Small intestine (tissue), 16 donors: ENCODE results near the gene MAP3K15. TPM values are rescaled to one million over a fixed set of nuclear protein-coding genes. Genes with fewer than 3 reads are reported as not detected.

Experiments
- DNase-seq, 2 donors: peaks; one replicate each; pipeline versions ENCODE4 v3.0.0 to v3.0.0-alpha.2; 2013
- FAIRE-seq: peaks from 2 replicates; lab custom pipeline; 2012; peaks lifted over from hg19 to GRCh38; lab: Jason Lieb, UNC
- H3K27ac ChIP-seq, 3 donors: one replicate each; pipeline ENCODE4 v1.5.1; 2013; ENCODE audit warnings: low read length in 2 of 3, mild to moderate bottlenecking in 2 of 3, control low read depth in 1 of 3, inconsistent platforms in 1 of 3, low read depth in 1 of 3, moderate library complexity in 1 of 3
- H3K27me3 ChIP-seq, 3 donors: one replicate each; pipeline ENCODE4 v1.6.1; 2013; ENCODE audit warnings: low read length in 3 of 3, inconsistent platforms in 1 of 3; ENCODE audit not compliant: control insufficient read depth in 3 of 3, insufficient read depth in 3 of 3
- H3K36me3 ChIP-seq, 3 donors: one replicate each; pipeline ENCODE4 v1.6.1; 2013; ENCODE audit warnings: low read length in 3 of 3, inconsistent platforms in 1 of 3, low read depth in 1 of 3, mild to moderate bottlenecking in 1 of 3, moderate library complexity in 1 of 3; ENCODE audit not compliant: control insufficient read depth in 3 of 3, insufficient read depth in 2 of 3
- H3K4me1 ChIP-seq, 3 donors: one replicate each; pipeline ENCODE4 v1.6.1; 2013; ENCODE audit warnings: low read length in 2 of 3, inconsistent platforms in 1 of 3, low read depth in 1 of 3, mild to moderate bottlenecking in 1 of 3, moderate library complexity in 1 of 3; ENCODE audit not compliant: control insufficient read depth in 3 of 3, insufficient read depth in 2 of 3
- H3K4me3 ChIP-seq, 3 donors: one replicate each; pipeline ENCODE4 v1.5.1; 2013; ENCODE audit warnings: low read length in 3 of 3, control low read depth in 1 of 3, inconsistent platforms in 1 of 3, low read depth in 1 of 3, mild to moderate bottlenecking in 1 of 3, moderate library complexity in 1 of 3
- H3K9me3 ChIP-seq, 2 donors: one replicate each; pipeline ENCODE4 v1.6.1; 2013; ENCODE audit warnings: low read depth in 1 of 2, low read length in 1 of 2; ENCODE audit not compliant: control insufficient read depth in 2 of 2, insufficient read depth in 1 of 2
- WGBS, 3 donors: extraction: QIAGEN DNeasy Blood & Tissue Kit; methylation state at CpG; one replicate each; pipeline ENCODE4 v1.1.7; 2013; 5-methylcytosine and 5-hydroxymethylcytosine counted together
- long read RNA-seq, 10 donors: transcript quantifications; one replicate each; lab custom pipeline, GENCODE V29; 2026
- polyA plus RNA-seq, 4 donors: library from polyadenylated mRNA; stranded (reverse) in 3 of 4; unstranded in 1 of 4; fragments of 200-250 nt in 3 of 4; fragments of 120-200 nt in 1 of 4; gene quantifications; one replicate each; pipeline versions ENCODE4 v1.2.1 to v1.2.3, GENCODE V29; 2013
- donor health status: healthy with polysubstance abuse.
- donor health status: control.
- donor health status: control.
- donor health status: Bipolar disorder and iron deficiency.
- donor health status: healthy.

The MAP3K15 gene, protein sequence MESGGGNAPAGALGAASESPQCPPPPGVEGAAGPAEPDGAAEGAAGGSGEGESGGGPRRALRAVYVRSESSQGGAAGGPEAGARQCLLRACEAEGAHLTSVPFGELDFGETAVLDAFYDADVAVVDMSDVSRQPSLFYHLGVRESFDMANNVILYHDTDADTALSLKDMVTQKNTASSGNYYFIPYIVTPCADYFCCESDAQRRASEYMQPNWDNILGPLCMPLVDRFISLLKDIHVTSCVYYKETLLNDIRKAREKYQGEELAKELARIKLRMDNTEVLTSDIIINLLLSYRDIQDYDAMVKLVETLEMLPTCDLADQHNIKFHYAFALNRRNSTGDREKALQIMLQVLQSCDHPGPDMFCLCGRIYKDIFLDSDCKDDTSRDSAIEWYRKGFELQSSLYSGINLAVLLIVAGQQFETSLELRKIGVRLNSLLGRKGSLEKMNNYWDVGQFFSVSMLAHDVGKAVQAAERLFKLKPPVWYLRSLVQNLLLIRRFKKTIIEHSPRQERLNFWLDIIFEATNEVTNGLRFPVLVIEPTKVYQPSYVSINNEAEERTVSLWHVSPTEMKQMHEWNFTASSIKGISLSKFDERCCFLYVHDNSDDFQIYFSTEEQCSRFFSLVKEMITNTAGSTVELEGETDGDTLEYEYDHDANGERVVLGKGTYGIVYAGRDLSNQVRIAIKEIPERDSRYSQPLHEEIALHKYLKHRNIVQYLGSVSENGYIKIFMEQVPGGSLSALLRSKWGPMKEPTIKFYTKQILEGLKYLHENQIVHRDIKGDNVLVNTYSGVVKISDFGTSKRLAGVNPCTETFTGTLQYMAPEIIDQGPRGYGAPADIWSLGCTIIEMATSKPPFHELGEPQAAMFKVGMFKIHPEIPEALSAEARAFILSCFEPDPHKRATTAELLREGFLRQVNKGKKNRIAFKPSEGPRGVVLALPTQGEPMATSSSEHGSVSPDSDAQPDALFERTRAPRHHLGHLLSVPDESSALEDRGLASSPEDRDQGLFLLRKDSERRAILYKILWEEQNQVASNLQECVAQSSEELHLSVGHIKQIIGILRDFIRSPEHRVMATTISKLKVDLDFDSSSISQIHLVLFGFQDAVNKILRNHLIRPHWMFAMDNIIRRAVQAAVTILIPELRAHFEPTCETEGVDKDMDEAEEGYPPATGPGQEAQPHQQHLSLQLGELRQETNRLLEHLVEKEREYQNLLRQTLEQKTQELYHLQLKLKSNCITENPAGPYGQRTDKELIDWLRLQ (N-terminal part only)
- polyA plus RNA-seq: under 1 TPM in 2 of 4 donors, not detected in 2; 0.18 to 0.19 TPM
- long read RNA-seq, donor 1: 0 reads
- long read RNA-seq, donor 2: 0 reads
- long read RNA-seq, donor 3: 0 reads
- long read RNA-seq, donor 4: 0 reads
- long read RNA-seq, donor 5: 0 reads
- long read RNA-seq, donor 6: 0 reads
- long read RNA-seq, donor 7: 0 reads
- long read RNA-seq, donor 8: 0 reads
- long read RNA-seq, donor 9: 0 reads
- long read RNA-seq, donor 10, partial matches to known transcripts: 79 of 108 reads
- long read RNA-seq, donor 10, other reads (novel, unspliced or antisense): 29 of 108 reads

DNA sequence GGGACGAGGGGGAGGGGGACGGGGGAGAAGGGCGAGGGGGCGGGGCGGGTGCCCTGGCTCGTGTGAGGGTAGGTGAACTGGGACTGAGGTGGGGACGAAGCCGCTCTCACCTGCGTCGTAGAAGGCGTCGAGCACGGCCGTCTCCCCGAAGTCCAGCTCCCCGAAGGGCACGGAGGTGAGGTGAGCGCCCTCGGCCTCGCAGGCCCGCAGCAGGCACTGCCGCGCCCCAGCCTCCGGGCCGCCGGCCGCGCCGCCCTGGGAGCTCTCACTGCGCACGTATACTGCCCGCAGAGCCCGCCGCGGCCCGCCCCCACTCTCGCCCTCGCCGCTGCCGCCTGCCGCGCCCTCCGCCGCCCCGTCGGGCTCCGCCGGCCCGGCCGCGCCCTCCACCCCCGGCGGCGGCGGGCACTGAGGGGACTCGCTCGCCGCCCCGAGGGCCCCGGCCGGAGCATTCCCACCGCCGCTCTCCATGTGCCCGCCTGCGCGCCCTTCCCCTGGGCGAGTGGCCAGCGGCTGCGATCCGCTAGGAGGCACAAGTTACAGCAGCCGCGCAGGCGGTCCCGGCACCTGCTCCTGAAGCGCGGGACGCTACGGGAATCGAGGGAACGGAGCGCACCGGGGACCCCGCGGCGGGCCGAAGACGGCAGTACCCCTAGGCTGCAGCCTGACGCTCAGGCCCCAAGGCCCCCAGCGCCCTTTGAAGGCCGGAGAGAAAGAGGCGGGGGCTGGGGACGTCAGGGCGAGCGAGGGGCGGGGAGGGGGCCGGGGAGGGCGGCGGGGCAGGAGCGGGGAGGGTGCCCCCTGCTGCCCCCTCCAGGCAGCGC, at the start of gene MAP3K15:
TSS of gene MAP3K15 (minus strand) at position 718 of the 824 bp plus-strand sequence. CDS start at position 471, 247 bp downstream.
- H3K27me3 ChIP-seq: peaks cover 0 to 8% (median 0%) of the 10 kb centered on the region in 3 donors
- DNase-seq: peak; percentile 1 to 39
- H3K4me3 ChIP-seq: peak within 1 kb of the TSS in 1 of 3 donors; percentile 40
- H3K9me3 ChIP-seq: no peaks in the 10 kb centered on the region
- no peaks in the 10 kb centered on the region for H3K4me1 ChIP-seq
- H3K27ac ChIP-seq: no peak within 1 kb of the TSS
- no peaks in the 10 kb centered on the region for H3K36me3 ChIP-seq
- 2 to 40% (median 24%) methylated on average over 5 to 97 of the region's 100 CpGs for WGBS, 3 donors
- FAIRE-seq: no peak

DNA sequence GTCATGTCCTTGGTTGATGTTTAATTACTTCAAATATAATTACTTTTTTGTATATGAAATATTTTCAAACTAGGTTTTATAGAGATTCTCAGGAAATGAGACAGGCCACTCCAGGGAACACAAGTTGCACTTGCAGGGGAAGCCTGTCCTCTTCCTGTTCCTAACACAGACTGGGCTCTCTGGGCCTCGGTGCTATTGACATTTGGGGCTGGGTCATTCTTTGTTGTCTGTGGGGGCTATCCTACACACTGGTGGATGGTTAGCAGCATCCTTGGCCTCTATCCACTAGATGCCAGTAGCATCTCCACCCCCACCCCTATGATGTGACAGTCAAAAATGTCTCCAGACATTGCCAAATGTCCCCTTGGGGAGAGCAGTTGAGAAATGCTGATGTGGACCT, 49.3 kb upstream of the MAP3K15 start:
- 33 to 60% (median 46%) methylated on average over 1 of the region's 1 CpG for WGBS, 3 donors
- Histone ChIP-seq H3K27me3 (no peaks in the 10 kb centered on the region), H3K9me3 (no peaks in the 10 kb centered on the region), H3K4me1 (no peaks in the 10 kb centered on the region), H3K36me3 (no peaks in the 10 kb centered on the region), H3K4me3 (no peak overlapping the region), H3K27ac (no peak overlapping the region)
- FAIRE-seq (no peak), DNase-seq (no peak)

DNA sequence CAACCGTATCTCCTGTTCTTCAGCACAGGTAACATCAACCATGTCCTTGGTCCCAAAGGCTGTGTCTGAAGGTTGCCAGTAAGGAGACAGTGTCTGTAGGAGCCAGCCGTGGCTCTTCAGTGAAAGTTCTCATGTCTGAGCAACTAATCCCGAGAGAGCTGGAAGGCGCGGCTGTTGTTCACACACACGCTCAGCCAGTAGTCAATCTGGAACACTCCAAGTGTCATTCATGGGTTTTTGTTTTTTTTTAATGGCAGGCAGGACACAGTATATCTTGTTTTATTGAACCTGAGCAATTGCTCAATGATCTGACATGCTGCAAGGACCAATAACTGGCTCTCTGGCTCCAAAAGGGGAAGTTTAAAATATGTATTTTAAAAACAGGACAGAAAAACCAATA, 48.4 kb upstream of the MAP3K15 start:
- DNase-seq: peak; percentile 1 to 2
- Histone ChIP-seq H3K4me1 (no peaks in the 10 kb centered on the region), H3K9me3 (no peaks in the 10 kb centered on the region), H3K4me3 (no peak overlapping the region), H3K27me3 (no peaks in the 10 kb centered on the region), H3K27ac (no peak overlapping the region), H3K36me3 (no peaks in the 10 kb centered on the region)
- FAIRE-seq: no peak
- 44 to 67% (median 60%) methylated on average over 6 of the region's 6 CpGs for WGBS, 3 donors

DNA sequence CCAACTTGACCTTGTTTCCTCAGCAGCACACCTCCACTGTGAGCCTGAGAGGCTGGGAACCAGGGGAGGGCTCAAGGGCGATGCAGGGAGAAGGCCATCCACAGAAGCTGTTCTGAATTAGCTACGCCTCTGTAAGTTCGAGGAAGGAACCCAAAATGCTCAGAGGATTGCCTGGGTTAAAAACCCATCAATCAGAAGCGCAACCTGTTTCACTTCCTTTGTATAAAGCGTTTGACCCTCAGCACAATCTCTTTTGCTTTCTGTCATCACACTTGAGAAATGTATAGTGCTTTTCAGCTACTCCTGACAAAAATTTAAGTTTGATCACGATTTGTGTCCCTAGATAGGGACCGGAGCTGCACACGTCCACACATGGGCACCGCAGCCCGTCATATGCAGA, 48.0 kb upstream of the MAP3K15 start:
- H3K9me3 ChIP-seq: no peaks in the 10 kb centered on the region
- no peak overlapping the region for H3K27ac ChIP-seq
- WGBS, 3 donors: 77 to 88% (median 81%) methylated on average over 10 of the region's 10 CpGs
- DNase-seq (no peak), FAIRE-seq (no peak)
- no peaks in the 10 kb centered on the region for H3K36me3 ChIP-seq
- no peaks in the 10 kb centered on the region for H3K4me1 ChIP-seq
- no peaks in the 10 kb centered on the region for H3K27me3 ChIP-seq
- H3K4me3 ChIP-seq: no peak overlapping the region

DNA sequence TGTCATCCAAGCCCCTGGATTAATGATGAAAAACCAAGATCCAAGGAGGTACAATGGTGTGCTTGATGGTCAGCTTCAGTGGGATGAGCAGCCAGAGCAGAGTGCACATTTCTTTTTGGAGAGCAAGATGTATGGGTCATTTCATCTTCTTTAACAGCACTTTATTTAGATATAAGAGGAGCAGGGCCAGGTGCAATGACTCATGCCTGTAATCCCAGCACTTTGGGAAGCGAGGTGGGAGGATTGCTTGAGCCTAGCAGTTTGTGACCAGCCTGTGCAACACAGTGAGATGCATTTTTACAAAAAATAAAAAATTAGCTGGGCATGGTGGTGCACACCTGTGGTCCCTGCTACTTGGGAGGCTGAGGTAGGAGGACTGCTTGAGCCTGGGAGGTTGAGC, 45.3 kb upstream of the MAP3K15 start:
- no peaks in the 10 kb centered on the region for H3K9me3 ChIP-seq
- no peak for FAIRE-seq
- H3K4me1 ChIP-seq: no peaks in the 10 kb centered on the region
- no peak overlapping the region for H3K27ac ChIP-seq
- WGBS, 3 donors: 58 to 84% (median 60%) methylated on average over 1 of the region's 1 CpG
- H3K4me3 ChIP-seq: no peak overlapping the region
- H3K36me3 ChIP-seq: no peaks in the 10 kb centered on the region
- no peak for DNase-seq
- H3K27me3 ChIP-seq: no peaks in the 10 kb centered on the region

DNA sequence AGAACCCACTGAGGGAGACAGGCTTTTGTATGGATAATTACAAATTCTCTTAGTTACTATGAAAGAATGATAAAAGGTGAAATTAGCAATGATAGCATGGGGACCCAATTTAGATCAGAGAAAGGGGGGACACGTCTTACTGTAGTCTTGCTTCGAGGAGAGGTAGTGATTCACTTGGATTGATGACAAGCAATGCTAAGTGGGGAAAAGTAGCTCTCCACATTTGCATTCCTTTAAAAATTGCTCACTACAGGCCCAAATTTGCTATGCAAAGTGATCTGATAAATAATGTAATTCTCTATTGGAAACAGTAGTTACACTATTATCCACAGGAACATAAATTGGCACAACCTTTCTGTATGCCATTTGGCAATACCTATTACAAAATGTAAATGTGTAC, 42.5 kb upstream of the MAP3K15 start:
- no peak for DNase-seq
- no peak for FAIRE-seq
- no peaks in the 10 kb centered on the region for H3K36me3 ChIP-seq
- no peaks in the 10 kb centered on the region for H3K9me3 ChIP-seq
- no peak overlapping the region for H3K4me3 ChIP-seq
- no peak overlapping the region for H3K27ac ChIP-seq
- no peaks in the 10 kb centered on the region for H3K4me1 ChIP-seq
- WGBS, 3 donors: 80 to 96% (median 83%) methylated on average over 2 of the region's 2 CpGs
- no peaks in the 10 kb centered on the region for H3K27me3 ChIP-seq

DNA sequence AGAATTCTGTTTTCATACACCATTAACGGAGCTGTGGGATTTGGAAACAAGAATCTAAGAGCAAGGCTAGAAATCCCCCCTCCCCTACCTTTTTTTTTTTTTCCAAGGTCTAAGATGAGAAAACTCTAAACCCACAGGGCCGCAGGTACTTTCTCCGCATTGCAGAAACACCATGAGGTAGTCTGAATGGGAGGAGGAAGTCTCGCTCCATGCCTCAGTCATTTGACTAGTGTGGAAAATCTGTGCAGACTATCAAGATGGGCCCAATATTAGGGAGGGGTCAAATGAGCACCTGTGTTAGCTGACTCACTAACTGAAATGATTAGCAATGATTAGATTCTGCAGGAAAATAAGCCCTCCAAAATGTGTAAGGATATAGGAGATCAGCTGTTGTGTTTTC, 40.9 kb upstream of the MAP3K15 start:
- Histone ChIP-seq H3K27me3 (no peaks in the 10 kb centered on the region), H3K36me3 (no peaks in the 10 kb centered on the region), H3K27ac (no peak overlapping the region), H3K9me3 (no peaks in the 10 kb centered on the region), H3K4me3 (no peak overlapping the region), H3K4me1 (no peaks in the 10 kb centered on the region)
- FAIRE-seq: no peak
- DNase-seq: no peak
- 80 to 88% (median 81%) methylated on average over 4 of the region's 4 CpGs for WGBS, 3 donors
